ENCODE measurements around the gene MMP17.

- TF ChIP-seq CTCF (IDR thresholded peaks at IDR 0.05; ENCODE audit: low read length) (no peak), EZH2 (IDR thresholded peaks at IDR 0.05; ENCODE audit: borderline replicate concordance, low read length) (no peak)
Measured at GRCh38 chr12:131834798-131835615, 6.8 kb downstream of the MMP17 start.

Measured in OCI-LY1 (cell line).